Activated CD4-positive, alpha-beta T cell treated with anti-CD3 and anti-CD28 coated beads for 36 hours (primary cell): ENCODE data around the gene INHBE. TPM values are rescaled to one million over a fixed set of nuclear protein-coding genes. Genes with fewer than 3 reads are reported as not detected.
"Not testable (repeated sequence)": the region's sequence is repeated elsewhere in the genome, so short reads cannot be mapped to it uniquely, and the experiment has no call there.

Experiments
- ATAC-seq: fragments of 200-7000 bp; cut with Tn5 transposase; one replicate; pipeline ENCODE4 v1.10.0; 2021; ENCODE audit warnings: mild to moderate bottlenecking, moderate library complexity
- CTCF ChIA-PET: fragments of 350-600 bp; sonication (Branson Sonifier 250); formaldehyde crosslinking; loops from one replicate; lab custom pipeline; 2021; ENCODE audit warnings: antibody characterized with exemption; lab: Charles Lee
- POLR2A ChIA-PET: fragments of 350-600 bp; sonication (Branson Sonifier 250); formaldehyde crosslinking; loops from one replicate; lab custom pipeline; 2021; ENCODE audit warnings: antibody characterized with exemption, inconsistent platforms; lab: Charles Lee
- DNase-seq: peaks from one replicate; pipeline ENCODE4 v3.0.0-alpha.2; 2020
- H3K27ac Mint-ChIP-seq: one replicate; pipeline ENCODE4 v1.8.0; 2021; ENCODE audit warnings: mixed read lengths
- H3K27me3 Mint-ChIP-seq: one replicate; pipeline ENCODE4 v1.8.0; 2021; ENCODE audit warnings: mixed read lengths
- H3K36me3 Mint-ChIP-seq: one replicate; pipeline ENCODE4 v1.8.0; 2021; ENCODE audit warnings: low read depth, mixed read lengths
- H3K4me1 Mint-ChIP-seq: one replicate; pipeline ENCODE4 v1.8.0; 2021; ENCODE audit warnings: mixed read lengths
- H3K4me3 Mint-ChIP-seq: one replicate; pipeline ENCODE4 v1.8.0; 2021; ENCODE audit warnings: mild to moderate bottlenecking, moderate library complexity, mixed read lengths
- H3K9me3 Mint-ChIP-seq: one replicate; pipeline ENCODE4 v1.8.0; 2021; ENCODE audit warnings: low read depth, mixed read lengths
- intact Hi-C, 2 experiments: fragments of 100-400 bp; cut with DNase I in 1 of 2; cut with micrococcal nuclease in 1 of 2; formaldehyde crosslinking; loops; one replicate each; pipeline versions ENCODE4 v1.14.2 to v1.15.1; 2022 to 2024; cut with DNase I, micrococcal nuclease
- total RNA-seq, 2 experiments: library from RNA; stranded (reverse); gene quantifications; one replicate each; pipeline ENCODE4 v1.2.3, GENCODE V29; 2021

INHBE gene
- total RNA-seq, 2 experiments from 2014 or later = 1.2 to 1.5 TPM

- CTCF ChIA-PET = interaction anchor here (0.5 to 0.7 kb wide), 2 partner anchors 21 to 57 kb away, joined by 3 to 5 read pairs; no protein-coding TSS in a partner anchor
- ATAC-seq, DNase-seq, H3K9me3 Mint-ChIP-seq, H3K4me1 Mint-ChIP-seq, H3K27me3 Mint-ChIP-seq, H3K36me3 Mint-ChIP-seq, H3K27ac Mint-ChIP-seq, intact Hi-C loops, H3K4me3 Mint-ChIP-seq: not testable (repeated sequence)
- POLR2A ChIA-PET = interaction anchor here (0.7 kb wide), 1 partner anchor 104 kb away, joined by 3 read pairs; no protein-coding TSS in a partner anchor
Observed at GRCh38 chr12:57441393-57441792, 13.7 kb upstream of the INHBE start.

GRCh38 chr12:57441846-57442427, 13.2 kb upstream of the INHBE start:
- Mint-ChIP-seq H3K27me3 (peaks cover 4% of the 10 kb centered on the region), H3K36me3 (peaks cover 1% of the 10 kb centered on the region), H3K4me1 (no peaks in the 10 kb centered on the region), H3K9me3 (peaks cover 5% of the 10 kb centered on the region), H3K27ac (no peak overlapping the region), H3K4me3 (no peak overlapping the region)
- POLR2A ChIA-PET = interaction anchor here (0.7 kb wide), 1 partner anchor 105 kb away, joined by 3 read pairs; no protein-coding TSS in a partner anchor
- DNase-seq = no peak
- CTCF ChIA-PET = interaction anchor here (0.5 to 1.5 kb wide), 4 partner anchors 10 to 142 kb away, joined by 3 to 5 read pairs (median 4); no protein-coding TSS in a partner anchor
- intact Hi-C loops = no loop called here
- ATAC-seq = no peak

GRCh38 chr12:57444337-57444736, 10.8 kb upstream of the INHBE start:
- H3K27me3 Mint-ChIP-seq, H3K27ac Mint-ChIP-seq, ATAC-seq, POLR2A ChIA-PET, intact Hi-C loops, H3K36me3 Mint-ChIP-seq, DNase-seq, H3K4me3 Mint-ChIP-seq, H3K4me1 Mint-ChIP-seq, H3K9me3 Mint-ChIP-seq: not testable (repeated sequence)
- CTCF ChIA-PET = interaction anchor here (0.5 to 1.4 kb wide), 4 partner anchors 8 to 64 kb away, joined by 4 to 8 read pairs (median 6); no protein-coding TSS in a partner anchor

GRCh38 chr12:57444744-57445143, 10.4 kb upstream of the INHBE start:
- Mint-ChIP-seq H3K4me3 (no peak overlapping the region), H3K27ac (no peak overlapping the region), H3K27me3 (peaks cover 4% of the 10 kb centered on the region), H3K9me3 (peaks cover 5% of the 10 kb centered on the region), H3K4me1 (no peaks in the 10 kb centered on the region), H3K36me3 (peaks cover 1% of the 10 kb centered on the region)
- POLR2A ChIA-PET = no interaction called here
- DNase-seq (no peak), ATAC-seq (no peak)
- intact Hi-C loops = no loop called here
- CTCF ChIA-PET = interaction anchor here (0.5 to 2.1 kb wide), 6 partner anchors 8 to 64 kb away, joined by 3 to 8 read pairs (median 6); no protein-coding TSS in a partner anchor

- ATAC-seq (no peak), DNase-seq (no peak)
- POLR2A ChIA-PET = interaction anchor here (0.6 kb wide), 2 partner anchors 140 to 499 kb away, joined by 3 to 4 read pairs; no protein-coding TSS in a partner anchor
- CTCF ChIA-PET = interaction anchor here (0.6 to 2.1 kb wide), 2 partner anchors 12 to 179 kb away, joined by 3 to 6 read pairs; no protein-coding TSS in a partner anchor
- no peak overlapping the region for H3K4me3 Mint-ChIP-seq
- H3K27ac Mint-ChIP-seq = no peak overlapping the region
- intact Hi-C loops = no loop called here
- H3K36me3 Mint-ChIP-seq = peaks cover 1% of the 10 kb centered on the region
- no peaks in the 10 kb centered on the region for H3K4me1 Mint-ChIP-seq
- H3K9me3 Mint-ChIP-seq = peaks cover 3% of the 10 kb centered on the region
- H3K27me3 Mint-ChIP-seq = no peaks in the 10 kb centered on the region
Observed at GRCh38 chr12:57446292-57446960, 8.7 kb upstream of the INHBE start.

GRCh38 chr12:57448669-57449068, 6.4 kb upstream of the INHBE start:
- Mint-ChIP-seq H3K27me3 (no peaks in the 10 kb centered on the region), H3K9me3 (no peaks in the 10 kb centered on the region), H3K27ac (no peak overlapping the region), H3K4me3 (no peak overlapping the region), H3K36me3 (no peaks in the 10 kb centered on the region), H3K4me1 (peaks cover 11% of the 10 kb centered on the region)
- ChIA-PET POLR2A (no interaction called here), CTCF (interaction anchor here (0.9 to 1.1 kb wide), 2 partner anchors 9 to 10 kb away, joined by 3 to 5 read pairs; no protein-coding TSS in a partner anchor)
- intact Hi-C loops = no loop called here
- no peak for ATAC-seq
- no peak for DNase-seq

GRCh38 chr12:57449375-57449774, 5.7 kb upstream of the INHBE start:
- H3K27me3 Mint-ChIP-seq = no peaks in the 10 kb centered on the region
- H3K9me3 Mint-ChIP-seq = no peaks in the 10 kb centered on the region
- H3K4me1 Mint-ChIP-seq = peaks cover 12% of the 10 kb centered on the region
- ChIA-PET CTCF (interaction anchor here (0.6 kb wide), 1 partner anchor 23 kb away, joined by 3 read pairs; no protein-coding TSS in a partner anchor), POLR2A (no interaction called here)
- ATAC-seq = no peak
- DNase-seq = no peak
- intact Hi-C loops = no loop called here
- no peaks in the 10 kb centered on the region for H3K36me3 Mint-ChIP-seq
- H3K27ac Mint-ChIP-seq = no peak overlapping the region
- no peak overlapping the region for H3K4me3 Mint-ChIP-seq

GRCh38 chr12:57450057-57450456, 5.0 kb upstream of the INHBE start:
- no peaks in the 10 kb centered on the region for H3K27me3 Mint-ChIP-seq
- intact Hi-C loops = no loop called here
- H3K36me3 Mint-ChIP-seq = no peaks in the 10 kb centered on the region
- DNase-seq (no peak), ATAC-seq (no peak)
- H3K4me3 Mint-ChIP-seq = no peak overlapping the region
- CTCF ChIA-PET = interaction anchor here (1.7 to 4.8 kb wide), 2 partner anchors 9 to 142 kb away, joined by 6 to 63 read pairs; partner anchors contain the start of gene GLI1
- no peaks in the 10 kb centered on the region for H3K9me3 Mint-ChIP-seq
- POLR2A ChIA-PET = no interaction called here
- H3K27ac Mint-ChIP-seq = no peak overlapping the region
- H3K4me1 Mint-ChIP-seq = peaks cover 14% of the 10 kb centered on the region

- intact Hi-C loops = no loop called here
- peaks cover 24% of the 10 kb centered on the region for H3K4me1 Mint-ChIP-seq
Observed at GRCh38 chr12:57451233-57451778, 3.8 kb upstream of the INHBE start.

GRCh38 chr12:57452181-57452936, 2.7 kb upstream of the INHBE start:
- CTCF ChIA-PET = interaction anchor here (0.6 to 4.8 kb wide), 50 partner anchors 8 to 430 kb away, joined by 3 to 63 read pairs (median 4); partner anchors contain the start of gene INHBC
- Mint-ChIP-seq H3K4me1 (peaks cover 26% of the 10 kb centered on the region), H3K36me3 (no peaks in the 10 kb centered on the region), H3K9me3 (no peaks in the 10 kb centered on the region), H3K4me3 (peak overlapping the region; percentile 31), H3K27ac (peak overlapping the region; percentile 47), H3K27me3 (no peaks in the 10 kb centered on the region)
- intact Hi-C loops = loop anchor here (2.0 kb wide), 3 partner anchors 146 to 240 kb away; no protein-coding TSS in a partner anchor
- peak; percentile 55 for ATAC-seq
- POLR2A ChIA-PET = interaction anchor here (0.5 to 1.5 kb wide), 3 partner anchors 66 to 68 kb away, joined by 3 to 4 read pairs (median 4); partner anchors contain the start of gene DDIT3
- peak; percentile 48 for DNase-seq

More at GRCh38 chr12:57451233-57451778, 3.8 kb upstream of the INHBE start:
- Mint-ChIP-seq H3K4me3 (no peak overlapping the region), H3K9me3 (no peaks in the 10 kb centered on the region), H3K27ac (no peak overlapping the region), H3K27me3 (no peaks in the 10 kb centered on the region), H3K36me3 (no peaks in the 10 kb centered on the region)
- ChIA-PET POLR2A (interaction anchor here (0.7 to 1.5 kb wide), 2 partner anchors 69 to 181 kb away, joined by 4 read pairs; partner anchors contain the start of gene DDIT3), CTCF (interaction anchor here (0.5 to 4.8 kb wide), 13 partner anchors 8 to 289 kb away, joined by 3 to 63 read pairs (median 6); partner anchors contain the start of gene GLI1)
- ATAC-seq = no peak
- DNase-seq = no peak
